Central memory CD8-positive, alpha-beta T cell (primary cell): Measurements from ENCODE around the gene RIIAD1.

ENCODE experiments used
- ATAC-seq: fragments of 150-1000 bp; cut with Tn5 transposase; replicated peaks from 2 replicates; pipeline ENCODE4 v1.10.0; 2022; ENCODE audit warnings: mild to moderate bottlenecking, moderate FRiP score, moderate number of reproducible peaks; ENCODE audit not compliant: poor library complexity, severe bottlenecking; ENCODE audit errors: extremely low read depth
- DNase-seq, 2 donors: peaks; one replicate each; pipeline ENCODE4 v3.0.0; 2021; ENCODE audit warnings: low spot score in 2 of 2
- H3K27ac Mint-ChIP-seq: one replicate; pipeline ENCODE4 v1.8.0; 2022; ENCODE audit warnings: low read depth, mild to moderate bottlenecking, moderate library complexity, mixed read lengths
- H3K27me3 Mint-ChIP-seq: one replicate; pipeline ENCODE4 v1.8.0; 2022; ENCODE audit warnings: mixed read lengths
- H3K36me3 Mint-ChIP-seq: one replicate; pipeline ENCODE4 v1.8.0; 2022; ENCODE audit warnings: mild to moderate bottlenecking, moderate library complexity, mixed read lengths; ENCODE audit not compliant: insufficient read depth
- H3K4me1 Mint-ChIP-seq: one replicate; pipeline ENCODE4 v1.8.0; 2022; ENCODE audit warnings: mixed read lengths
- H3K4me3 Mint-ChIP-seq: one replicate; pipeline ENCODE4 v1.8.0; 2022; ENCODE audit warnings: mild to moderate bottlenecking, moderate library complexity, mixed read lengths
- H3K9me3 Mint-ChIP-seq: one replicate; pipeline ENCODE4 v1.8.0; 2022; ENCODE audit warnings: mixed read lengths

The RIIAD1 gene

GRCh38 chr1:151714820-151715725 is 6.2 kb upstream of the RIIAD1 start:
- Mint-ChIP-seq H3K27me3 (peaks cover 82% of the 10 kb centered on the region), H3K4me1 (peaks cover 9% of the 10 kb centered on the region), H3K36me3 (peaks cover 6% of the 10 kb centered on the region), H3K9me3 (no peaks in the 10 kb centered on the region), H3K27ac (no peak overlapping the region), H3K4me3 (no peak overlapping the region)
- DNase-seq (no peak), ATAC-seq (no peak)

DNA sequence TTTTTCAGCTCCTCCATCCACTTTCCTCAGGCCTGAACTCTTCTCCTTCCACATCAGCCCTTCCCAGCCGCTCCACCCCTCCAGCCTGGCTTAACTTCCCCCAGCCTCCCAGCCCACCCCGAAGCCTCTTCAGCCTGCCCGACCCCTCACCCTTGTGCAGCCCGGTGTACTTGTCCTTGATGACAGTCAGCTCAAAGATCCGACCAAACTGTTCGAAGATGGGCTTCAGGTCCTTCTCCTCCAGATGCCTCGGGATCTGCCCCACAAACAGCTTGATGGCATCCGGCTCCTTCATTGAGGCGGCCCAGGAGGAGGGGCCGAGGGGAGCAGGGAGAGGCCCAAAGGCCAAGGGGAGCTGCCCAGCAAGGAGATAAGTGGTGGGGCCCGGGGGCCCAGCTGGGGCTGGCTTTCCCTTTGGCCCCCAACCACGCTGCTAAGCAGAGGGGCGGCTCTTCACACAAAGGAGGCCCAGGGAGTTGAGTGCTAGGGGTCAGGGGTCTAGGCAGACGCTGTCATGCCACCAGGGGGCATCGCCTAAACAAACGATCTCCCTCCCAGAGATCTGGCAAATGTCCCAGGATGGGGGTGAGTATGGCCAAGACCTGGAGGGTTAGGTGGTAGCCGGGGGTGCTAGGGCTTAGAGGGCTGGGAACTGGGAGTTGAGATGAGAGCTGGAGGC is 5.5 kb upstream of the RIIAD1 start:
- DNase-seq (no peak), ATAC-seq (no peak)
- no peaks in the 10 kb centered on the region for H3K9me3 Mint-ChIP-seq
- no peak overlapping the region for H3K27ac Mint-ChIP-seq
- H3K4me3 Mint-ChIP-seq = no peak overlapping the region
- peaks cover 17% of the 10 kb centered on the region for H3K4me1 Mint-ChIP-seq
- H3K27me3 Mint-ChIP-seq = peaks cover 82% of the 10 kb centered on the region
- peaks cover 7% of the 10 kb centered on the region for H3K36me3 Mint-ChIP-seq

GRCh38 chr1:151716405-151716762 is 4.9 kb upstream of the RIIAD1 start:
- no peak for DNase-seq
- Mint-ChIP-seq H3K36me3 (peaks cover 7% of the 10 kb centered on the region), H3K27me3 (peaks cover 82% of the 10 kb centered on the region)

GRCh38 chr1:151716771-151717631 is 4.3 kb upstream of the RIIAD1 start, which contains the start of gene CELF3:
Gene CELF3, minus strand, starts transcription at chr1:151716803. Its CDS starts 783 bp downstream, at chr1:151716020.
- H3K9me3 Mint-ChIP-seq = no peaks in the 10 kb centered on the region
- H3K27ac Mint-ChIP-seq = no peak within 1 kb of the TSS
- H3K36me3 Mint-ChIP-seq = peaks cover 7% of the 10 kb centered on the region
- peaks cover 76% of the 10 kb centered on the region for H3K27me3 Mint-ChIP-seq
- H3K4me3 Mint-ChIP-seq = no peak within 1 kb of the TSS
- H3K4me1 Mint-ChIP-seq = peaks cover 28% of the 10 kb centered on the region
- ATAC-seq (no peak), DNase-seq (no peak)

More at GRCh38 chr1:151716405-151716762, 4.9 kb upstream of the RIIAD1 start:
- Mint-ChIP-seq H3K4me1 (peaks cover 22% of the 10 kb centered on the region), H3K4me3 (no peak overlapping the region), H3K9me3 (no peaks in the 10 kb centered on the region), H3K27ac (no peak overlapping the region)
- no peak for ATAC-seq

- Mint-ChIP-seq H3K27ac (no peak overlapping the region), H3K9me3 (no peaks in the 10 kb centered on the region), H3K36me3 (peaks cover 7% of the 10 kb centered on the region), H3K4me3 (no peak overlapping the region), H3K4me1 (peaks cover 28% of the 10 kb centered on the region), H3K27me3 (peaks cover 67% of the 10 kb centered on the region)
- ATAC-seq (no peak), DNase-seq (no peak)
Observed at GRCh38 chr1:151718011-151718431, 3.3 kb upstream of the RIIAD1 start.

- H3K9me3 Mint-ChIP-seq = no peaks in the 10 kb centered on the region
- peaks cover 28% of the 10 kb centered on the region for H3K4me1 Mint-ChIP-seq
- H3K27ac Mint-ChIP-seq = no peak overlapping the region
- no peak overlapping the region for H3K4me3 Mint-ChIP-seq
- DNase-seq = no peak
- peaks cover 66% of the 10 kb centered on the region for H3K27me3 Mint-ChIP-seq
- no peak for ATAC-seq
- peaks cover 7% of the 10 kb centered on the region for H3K36me3 Mint-ChIP-seq
Observed at GRCh38 chr1:151718666-151719065, 2.7 kb upstream of the RIIAD1 start.

- Mint-ChIP-seq H3K27me3 (peaks cover 64% of the 10 kb centered on the region), H3K9me3 (no peaks in the 10 kb centered on the region), H3K27ac (no peak overlapping the region)
Observed at GRCh38 chr1:151720125-151720524, 1.2 kb upstream of the RIIAD1 start.

DNA sequence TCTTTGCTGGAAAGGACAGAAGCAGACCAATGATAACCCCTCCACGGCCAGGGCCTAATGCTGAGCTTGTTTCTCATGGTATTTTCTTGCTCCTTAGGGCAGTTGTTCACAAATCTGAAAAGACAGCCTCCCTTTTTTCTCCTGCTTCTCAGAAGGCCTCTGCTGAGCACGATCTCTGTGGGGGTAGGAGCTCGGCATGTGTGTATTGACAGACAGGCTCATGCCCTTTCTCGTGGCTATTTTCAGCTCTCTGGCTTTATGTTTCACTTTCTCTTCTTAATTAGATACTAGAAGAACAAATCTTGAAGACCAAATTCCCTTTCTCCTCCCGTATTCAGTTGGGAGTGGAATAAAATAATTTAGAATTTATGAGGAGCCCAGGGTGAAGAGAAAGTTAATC is 768 bp upstream of the RIIAD1 start:
- DNase-seq (no peak), ATAC-seq (no peak)
- peaks cover 5% of the 10 kb centered on the region for H3K36me3 Mint-ChIP-seq
- H3K27me3 Mint-ChIP-seq = peaks cover 64% of the 10 kb centered on the region
- H3K27ac Mint-ChIP-seq = no peak overlapping the region
- no peaks in the 10 kb centered on the region for H3K9me3 Mint-ChIP-seq
- peaks cover 28% of the 10 kb centered on the region for H3K4me1 Mint-ChIP-seq
- peak overlapping the region; percentile 68 for H3K4me3 Mint-ChIP-seq

More at GRCh38 chr1:151720125-151720524, 1.2 kb upstream of the RIIAD1 start:
- no peak for DNase-seq
- Mint-ChIP-seq H3K4me3 (peak overlapping the region; percentile 68), H3K4me1 (peaks cover 28% of the 10 kb centered on the region), H3K36me3 (peaks cover 5% of the 10 kb centered on the region)
- ATAC-seq = no peak

GRCh38 chr1:151721788-151722510 is 627 bp downstream of the RIIAD1 start:
- ATAC-seq (no peak), DNase-seq (no peak)
- H3K27me3 Mint-ChIP-seq = peaks cover 64% of the 10 kb centered on the region
- H3K27ac Mint-ChIP-seq = no peak overlapping the region
- H3K9me3 Mint-ChIP-seq = no peaks in the 10 kb centered on the region
- peak overlapping the region; percentile 68 for H3K4me3 Mint-ChIP-seq
- peaks cover 25% of the 10 kb centered on the region for H3K4me1 Mint-ChIP-seq
- peaks cover 3% of the 10 kb centered on the region for H3K36me3 Mint-ChIP-seq

- H3K9me3 Mint-ChIP-seq = no peaks in the 10 kb centered on the region
- peaks cover 21% of the 10 kb centered on the region for H3K4me1 Mint-ChIP-seq
- H3K36me3 Mint-ChIP-seq = peaks cover 1% of the 10 kb centered on the region
- ATAC-seq (no peak), DNase-seq (no peak)
- H3K4me3 Mint-ChIP-seq = no peak overlapping the region
- H3K27me3 Mint-ChIP-seq = peaks cover 64% of the 10 kb centered on the region
- no peak overlapping the region for H3K27ac Mint-ChIP-seq
Observed at GRCh38 chr1:151723726-151724370, 2.5 kb downstream of the RIIAD1 start.

GRCh38 chr1:151728151-151729054 is 7.1 kb downstream of the RIIAD1 start:
- H3K9me3 Mint-ChIP-seq = no peaks in the 10 kb centered on the region

More at GRCh38 chr1:151728151-151729054, 7.1 kb downstream of the RIIAD1 start:
- ATAC-seq = no peak
- H3K27me3 Mint-ChIP-seq = peaks cover 89% of the 10 kb centered on the region
- H3K4me3 Mint-ChIP-seq = no peak overlapping the region
- H3K36me3 Mint-ChIP-seq = no peaks in the 10 kb centered on the region
- DNase-seq = no peak
- no peaks in the 10 kb centered on the region for H3K4me1 Mint-ChIP-seq
- H3K27ac Mint-ChIP-seq = no peak overlapping the region
